HCT116 (cell line): Measurements from ENCODE around the gene STRAP. TPM values are rescaled to one million over a fixed set of nuclear protein-coding genes. Genes with fewer than 3 reads are reported as not detected.
A peak's percentile ranks its signal among the peaks of the same experiment; 100 is the strongest.

Experiments
- ATAC-seq: fragments of 200-7000 bp; cut with Tn5 transposase; 2 replicates; pipeline ENCODE4 v1.9.1; 2020; ENCODE audit warnings: mild to moderate bottlenecking, moderate library complexity
- Bru-seq: library from RNA; stranded (reverse); fragments of 400-500 nt; gene quantifications from one replicate; lab custom pipeline; 2021; lab: Mats Ljungman, UMichigan
- BruChase-seq, 2 experiments: library from RNA; stranded (reverse); fragments of 400-500 nt; gene quantifications; one replicate each; lab custom pipeline; 2021; lab: Mats Ljungman, UMichigan
- BruUV-seq: library from RNA; stranded (reverse); fragments of 400-500 nt; replicated peaks from 2 replicates; lab custom pipeline; 2021; lab: Mats Ljungman, UMichigan
- CTCF ChIA-PET: fragments of 300-600 bp; sonication (Branson Sonifier 250); formaldehyde crosslinking; loops from one replicate; lab custom pipeline; 2021; ENCODE audit warnings: antibody characterized with exemption; lab: Charles Lee
- POLR2A ChIA-PET: fragments of 300-600, 350-600 bp; sonication (Branson Sonifier 250); formaldehyde crosslinking; loops from one replicate; lab custom pipeline; 2021; ENCODE audit warnings: antibody characterized with exemption; lab: Charles Lee
- RAD21 ChIA-PET, 2 experiments: fragments of 300-600 bp; sonication (Branson Sonifier 250); formaldehyde crosslinking; loops; one replicate each; lab custom pipeline; 2023; ENCODE audit warnings: low total read pairs in 2 of 2; ENCODE audit not compliant: uncharacterized antibody in 2 of 2, unreplicated experiment in 2 of 2, low non-redundant PET in 1 of 2; lab: Charles Lee
- DNase-seq: peaks from one replicate; pipeline ENCODE4 v3.0.0-alpha.2; 2010; ENCODE audit warnings: low read depth, low spot score
- H2AFZ ChIP-seq: fragments of 200-600 bp; shearing (Covaris generic), sonication (generic); 2 replicates; pipeline ENCODE4 v1.6.1; 2017; ENCODE audit warnings: low read depth, mixed run types, mixed read lengths, antibody characterized with exemption, low read length; ENCODE audit not compliant: poor library complexity, severe bottlenecking
- H3K27ac ChIP-seq: 2 replicates; pipeline ENCODE4 v1.5.1; 2012; ENCODE audit warnings: low read depth, low read length
- H3K27me3 ChIP-seq: fragments of 200-600 bp; sonication (generic); 2 replicates; pipeline ENCODE4 v1.6.1; 2016; ENCODE audit warnings: mixed run types, low read length, mixed read lengths; ENCODE audit not compliant: insufficient read depth
- H3K36me3 ChIP-seq, 2 experiments: fragments of 200-500 bp in 1 of 2; fragments of 200-600 bp in 1 of 2; sonication (Bioruptor generic) in 1 of 2; sonication (generic) in 1 of 2; 2 replicates each; pipeline versions ENCODE4 v1.5.1 to v1.6.1; 2014 to 2016; ENCODE audit warnings: low read length in 2 of 2, inconsistent platforms in 1 of 2, mixed read lengths in 1 of 2, mixed run types in 1 of 2; ENCODE audit not compliant: insufficient read depth in 2 of 2, control insufficient read depth in 1 of 2
- H3K4me1 ChIP-seq, 2 experiments: fragments of 200-600 bp in 1 of 2; sonication (generic) in 1 of 2; 2 replicates each; pipeline versions ENCODE4 v1.5.1 to v1.6.1; 2012 to 2017; ENCODE audit warnings: low read length in 2 of 2, inconsistent platforms in 1 of 2, mild to moderate bottlenecking in 1 of 2, mixed read lengths in 1 of 2, mixed run types in 1 of 2, moderate library complexity in 1 of 2; ENCODE audit not compliant: insufficient read depth in 2 of 2, control insufficient read depth in 1 of 2
- H3K4me2 ChIP-seq: fragments of 200-600 bp; sonication (generic); 2 replicates; pipeline ENCODE4 v1.6.1; 2017; ENCODE audit warnings: mixed run types, low read length, mixed read lengths
- H3K4me3 ChIP-seq, 2 experiments: fragments of 200-600 bp in 1 of 2; sonication (generic) in 1 of 2; replicated peaks in 1 of 2; 2 replicates each; pipeline ENCODE4 v1.5.1; 2011 to 2016; ENCODE audit warnings: low read length in 2 of 2, control low read depth in 1 of 2, low read depth in 1 of 2, mild to moderate bottlenecking in 1 of 2, mixed read lengths in 1 of 2, mixed run types in 1 of 2
- H3K79me2 ChIP-seq: fragments of 200-600 bp; sonication (generic); 2 replicates; pipeline ENCODE4 v1.6.1; 2017; ENCODE audit warnings: mild to moderate bottlenecking, mixed run types, low read length, moderate library complexity, mixed read lengths; ENCODE audit not compliant: insufficient read depth
- H3K9ac ChIP-seq: fragments of 200-600 bp; sonication (generic); 2 replicates; pipeline ENCODE4 v1.6.1; 2016; ENCODE audit warnings: low read length, mixed read lengths
- H3K9me2 ChIP-seq: fragments of 200-600 bp; sonication (generic), shearing (Covaris generic); 2 replicates; pipeline ENCODE4 v1.6.1; 2017; ENCODE audit warnings: mixed run types, mild to moderate bottlenecking, moderate library complexity; ENCODE audit not compliant: insufficient read depth
- H3K9me3 ChIP-seq, 2 experiments: fragments of 200-500 bp in 1 of 2; fragments of 200-600 bp in 1 of 2; sonication (Bioruptor generic) in 1 of 2; sonication (generic) in 1 of 2; 2 replicates each; pipeline ENCODE4 v1.6.1; 2014 to 2017; ENCODE audit warnings: low read length in 2 of 2, mixed read lengths in 2 of 2, inconsistent platforms in 1 of 2, low read depth in 1 of 2, mild to moderate bottlenecking in 1 of 2, mixed run types in 1 of 2, moderate library complexity in 1 of 2; ENCODE audit not compliant: control insufficient read depth in 1 of 2, insufficient read depth in 1 of 2
- H4K20me1 ChIP-seq: fragments of 200-600 bp; sonication (generic), shearing (Covaris generic); 2 replicates; pipeline ENCODE4 v1.6.1; 2017; ENCODE audit warnings: mixed run types, mild to moderate bottlenecking, moderate library complexity; ENCODE audit not compliant: insufficient read depth
- ATF3 ChIP-seq: IDR thresholded peaks from 2 replicates; pipeline ENCODE4 v1.6.1; 2012
- EGR1 ChIP-seq: IDR thresholded peaks from 2 replicates; pipeline ENCODE4 v1.6.1; 2012; ENCODE audit warnings: low read depth
- EZH2 ChIP-seq: fragments of 200-600 bp; sonication (generic); IDR thresholded peaks from 2 replicates; pipeline ENCODE4 v1.6.1; 2017; ENCODE audit warnings: antibody characterized with exemption, mixed run types
- JUND ChIP-seq: IDR thresholded peaks from 2 replicates; pipeline ENCODE4 v1.6.1; 2012
- MAX ChIP-seq: IDR thresholded peaks from 2 replicates; pipeline ENCODE4 v1.6.1; 2012
- POLR2A ChIP-seq: IDR thresholded peaks from 2 replicates; pipeline ENCODE4 v1.7.0; 2011; ENCODE audit warnings: borderline replicate concordance; ENCODE audit not compliant: insufficient read depth, insufficient read length; ENCODE audit errors: extremely low read depth
- POLR2AphosphoS5 ChIP-seq: IDR thresholded peaks from 2 replicates; pipeline ENCODE4 v1.6.1; 2011; ENCODE audit warnings: mild to moderate bottlenecking, low read depth, low read length, moderate library complexity
- RAD21 ChIP-seq: IDR thresholded peaks from 2 replicates; pipeline ENCODE4 v1.6.1; 2012; ENCODE audit warnings: low read depth, mild to moderate bottlenecking
- SIN3A ChIP-seq: IDR thresholded peaks from 2 replicates; pipeline ENCODE4 v1.6.1; 2012; ENCODE audit warnings: low read depth
- SRF ChIP-seq: IDR thresholded peaks from 2 replicates; pipeline ENCODE4 v1.6.1; 2012; ENCODE audit warnings: low read depth
- TCF7L2 ChIP-seq: IDR thresholded peaks from 2 replicates; pipeline ENCODE4 v1.7.0; 2011; ENCODE audit warnings: borderline replicate concordance, inconsistent platforms; ENCODE audit not compliant: insufficient read depth, insufficient read length; ENCODE audit errors: extremely low read depth
- YY1 ChIP-seq: IDR thresholded peaks from 2 replicates; pipeline ENCODE4 v1.6.1; 2011; ENCODE audit warnings: low read length, low read depth, moderate library complexity, mild to moderate bottlenecking; ENCODE audit not compliant: insufficient replicate concordance; ENCODE audit errors: extremely low read depth
- ZFX ChIP-seq: fragments of 450-650 bp; IDR thresholded peaks from 2 replicates; pipeline ENCODE4 v1.6.1; 2017
- ZNF274 ChIP-seq: fragments of 200-500 bp; sonication (Bioruptor generic); IDR thresholded peaks from 2 replicates; pipeline ENCODE4 v1.6.1; 2014; ENCODE audit warnings: mild to moderate bottlenecking, low read depth, low read length, inconsistent platforms
- intact Hi-C: fragments of 100-400 bp; cut with micrococcal nuclease; formaldehyde crosslinking; loops from 2 replicates; pipeline ENCODE4 v1.10.0; 2022
- long read RNA-seq: library from polyadenylated mRNA; unstranded; transcript quantifications from one replicate; pipeline ENCODE4 v2.0.0, GENCODE V29; 2021; ENCODE audit not compliant: unreplicated experiment
- polyA plus RNA-seq: library from polyadenylated mRNA; unstranded; fragments of >200 nt; gene quantifications from 2 replicates; pipeline ENCODE4 v1.2.1, GENCODE V29; 2012; ENCODE audit warnings: missing spikeins
- total RNA-seq: library from RNA; stranded (reverse); gene quantifications from one replicate; pipeline ENCODE4 v1.2.1, GENCODE V29; 2021; ENCODE audit not compliant: unreplicated experiment
- TF ChIP-seq, protein P1 (sequence below), 3 experiments: fragments of 200-600 bp in 1 of 3; sonication (generic) in 1 of 3; IDR thresholded peaks in 2 of 3; conservative IDR thresholded peaks in 1 of 3; 2 replicates each; pipeline ENCODE4 v1.5.1; 2012 to 2017; ENCODE audit warnings: low read depth in 2 of 3, low read length in 2 of 3, antibody characterized with exemption in 1 of 3, borderline replicate concordance in 1 of 3, control low read depth in 1 of 3, mild to moderate bottlenecking in 1 of 3, mixed read lengths in 1 of 3, mixed run types in 1 of 3, moderate library complexity in 1 of 3; ENCODE audit not compliant: insufficient read depth in 1 of 3

Gene STRAP
- total RNA-seq (156 TPM), Bru-seq, nascent RNA (percentile 97 among the genes with signal in this experiment), BruChase-seq, experiment 1, labeled RNA remaining after a 6-hour chase (percentile 97 among the genes with signal in this experiment), BruChase-seq, experiment 2, labeled RNA remaining after a 2-hour chase (percentile 93 among the genes with signal in this experiment)
- 80.4 and 81.4 TPM in 2 replicates for polyA plus RNA-seq
- long read RNA-seq, transcript STRAP-206 (9 exons, 1,698 nt): minor isoform, 69 of 440 reads
- long read RNA-seq, transcript STRAP-202 (10 exons, 1,866 nt): major isoform, 347 of 440 reads
- long read RNA-seq, partial matches to known transcripts: 2 of 440 reads
- long read RNA-seq, other reads (novel, unspliced or antisense): 20 of 440 reads

GRCh38 chr12:15882118-15882971 is at the start of gene STRAP:
Gene STRAP, plus strand, starts transcription at chr12:15882387. Its CDS starts 321 bp downstream, at chr12:15882708.
- Histone ChIP-seq H3K27me3 (no peaks in the 10 kb centered on the region), H3K9me3 (no peaks in the 10 kb centered on the region), H3K36me3 (peaks cover 0 to 24% of the 10 kb centered on the region in 2 experiments; a peak in 2 of 4 replicates), H3K4me3 (peak within 1 kb of the TSS; percentile 97 to 98), H3K4me1 (peaks cover 10 to 19% of the 10 kb centered on the region in 2 experiments), H2AFZ (no peak within 1 kb of the TSS), H3K27ac (peak within 1 kb of the TSS; percentile 90), H3K9me2 (no peaks in the 10 kb centered on the region), H3K4me2 (peak within 1 kb of the TSS; percentile 90), H3K79me2 (peaks cover 52% of the 10 kb centered on the region), H3K9ac (peak within 1 kb of the TSS; percentile 92), H4K20me1 (peaks cover 9% of the 10 kb centered on the region; the same call in 1 of the 2 replicates)
- DNase-seq: peak; percentile 94
- intact Hi-C loops: no loop called here
- ChIA-PET POLR2A (interaction anchor here (1.5 kb wide), 1 partner anchor 15 kb away, joined by 4 read pairs; no protein-coding TSS in a partner anchor), CTCF (no interaction called here), RAD21 (no interaction called here)
- ATAC-seq: peak; percentile 90
- TSS peak; percentile 50 for BruUV-seq
- peak; percentile 36 for TF ChIP-seq TCF7L2
- TF ChIP-seq, protein P1, sequence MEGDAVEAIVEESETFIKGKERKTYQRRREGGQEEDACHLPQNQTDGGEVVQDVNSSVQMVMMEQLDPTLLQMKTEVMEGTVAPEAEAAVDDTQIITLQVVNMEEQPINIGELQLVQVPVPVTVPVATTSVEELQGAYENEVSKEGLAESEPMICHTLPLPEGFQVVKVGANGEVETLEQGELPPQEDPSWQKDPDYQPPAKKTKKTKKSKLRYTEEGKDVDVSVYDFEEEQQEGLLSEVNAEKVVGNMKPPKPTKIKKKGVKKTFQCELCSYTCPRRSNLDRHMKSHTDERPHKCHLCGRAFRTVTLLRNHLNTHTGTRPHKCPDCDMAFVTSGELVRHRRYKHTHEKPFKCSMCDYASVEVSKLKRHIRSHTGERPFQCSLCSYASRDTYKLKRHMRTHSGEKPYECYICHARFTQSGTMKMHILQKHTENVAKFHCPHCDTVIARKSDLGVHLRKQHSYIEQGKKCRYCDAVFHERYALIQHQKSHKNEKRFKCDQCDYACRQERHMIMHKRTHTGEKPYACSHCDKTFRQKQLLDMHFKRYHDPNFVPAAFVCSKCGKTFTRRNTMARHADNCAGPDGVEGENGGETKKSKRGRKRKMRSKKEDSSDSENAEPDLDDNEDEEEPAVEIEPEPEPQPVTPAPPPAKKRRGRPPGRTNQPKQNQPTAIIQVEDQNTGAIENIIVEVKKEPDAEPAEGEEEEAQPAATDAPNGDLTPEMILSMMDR (IDR thresholded peaks at IDR 0.05 in 2 of 3, conservative IDR thresholded peaks at IDR 0.05 in 1 of 3; ENCODE audit: borderline replicate concordance in 1 of 3, insufficient read depth in 1 of 3, low read depth in 2 of 3, low read length in 2 of 3): no peak
- peak; percentile 65; the same call in 1 of the 2 replicates for TF ChIP-seq SIN3A
- TF ChIP-seq ATF3: no peak
- no peak for TF ChIP-seq EZH2
- no peak for TF ChIP-seq RAD21
- TF ChIP-seq YY1: no peak
- peak; percentile 98 for TF ChIP-seq POLR2A
- no peak for TF ChIP-seq EGR1
- TF ChIP-seq ZNF274: no peak
- no peak for TF ChIP-seq SRF
- TF ChIP-seq MAX: peak; percentile 61
- no peak for TF ChIP-seq JUND
- TF ChIP-seq ZFX: peak; percentile 75
- TF ChIP-seq POLR2AphosphoS5: peak; percentile 99
